GM18526 (cell line): Measurements from ENCODE around the gene USO1.

Experiments
- POLR2A ChIP-seq: IDR thresholded peaks from 3 replicates; pipeline ENCODE4 v1.6.1; 2011; ENCODE audit not compliant: insufficient read length; ENCODE audit errors: extremely low read depth

The USO1 gene

GRCh38 chr4:75736862-75737261, 12.5 kb downstream of the USO1 start:
- no peak for TF ChIP-seq POLR2A

- TF ChIP-seq POLR2A: no peak
These were observed 13.0 kb downstream of the USO1 start for GRCh38 chr4:75737398-75737797.

- TF ChIP-seq POLR2A: no peak
These were observed 16.6 kb downstream of the USO1 start for GRCh38 chr4:75741027-75741426.

- TF ChIP-seq POLR2A: no peak
These were observed 18.1 kb downstream of the USO1 start for GRCh38 chr4:75742451-75742850.

GRCh38 chr4:75745161-75745560, 20.8 kb downstream of the USO1 start:
- TF ChIP-seq POLR2A: no peak

- TF ChIP-seq POLR2A: no peak
These were observed 21.4 kb downstream of the USO1 start for GRCh38 chr4:75745721-75746199.

GRCh38 chr4:75752637-75753036, 28.3 kb downstream of the USO1 start:
- no peak for TF ChIP-seq POLR2A

- no peak for TF ChIP-seq POLR2A
These were observed 44.7 kb downstream of the USO1 start for GRCh38 chr4:75769036-75769435.

- no peak for TF ChIP-seq POLR2A
These were observed 47.2 kb downstream of the USO1 start for GRCh38 chr4:75771607-75772006.

GRCh38 chr4:75777589-75777988, 53.2 kb downstream of the USO1 start:
- no peak for TF ChIP-seq POLR2A

- TF ChIP-seq POLR2A: no peak
These were observed 54.9 kb downstream of the USO1 start for GRCh38 chr4:75779105-75779757.

GRCh38 chr4:75781305-75781704, 56.9 kb downstream of the USO1 start:
- no peak for TF ChIP-seq POLR2A

GRCh38 chr4:75786526-75786925, 62.1 kb downstream of the USO1 start:
- no peak for TF ChIP-seq POLR2A

- TF ChIP-seq POLR2A: no peak
These were observed 62.6 kb downstream of the USO1 start for GRCh38 chr4:75786938-75787337.

- no peak for TF ChIP-seq POLR2A
These were observed 65.6 kb downstream of the USO1 start for GRCh38 chr4:75790024-75790423.

- TF ChIP-seq POLR2A: no peak
These were observed 76.6 kb downstream of the USO1 start for GRCh38 chr4:75800972-75801371.

GRCh38 chr4:75817901-75818300, 93.5 kb downstream of the USO1 start:
- TF ChIP-seq POLR2A: no peak
